Stomach (tissue), 9 donors: ENCODE data around the gene PALM. TPM values are rescaled to one million over a fixed set of nuclear protein-coding genes. Genes with fewer than 3 reads are reported as not detected.

ENCODE experiments used
- DNase-seq, 2 donors: peaks; one replicate each; pipeline versions ENCODE4 v3.0.0 to v3.0.0-alpha.2; 2013 to 2019
- H3K27ac ChIP-seq, 5 donors: fragments of 200-600 bp in 4 of 5; sonication (generic) in 4 of 5; one replicate each; pipeline ENCODE4 v1.5.1; 2013 to 2019; ENCODE audit warnings: mild to moderate bottlenecking in 1 of 5, moderate library complexity in 1 of 5
- H3K27me3 ChIP-seq, 3 donors: fragments of 200-600 bp; sonication (generic); one replicate each; pipeline ENCODE4 v1.5.1; 2017 to 2019; ENCODE audit warnings: mixed run types in 1 of 3
- H3K36me3 ChIP-seq, 4 donors: fragments of 200-600 bp; sonication (generic); 1 replicate in 3 of 4; 2 replicates in 1 of 4; pipeline ENCODE4 v1.5.1; 2016 to 2019
- H3K4me1 ChIP-seq, 4 donors: fragments of 200-600 bp; sonication (generic); one replicate each; pipeline ENCODE4 v1.5.1; 2016 to 2019
- H3K4me3 ChIP-seq, 4 donors: fragments of 200-600 bp; sonication (generic) in 3 of 4; one replicate each; pipeline ENCODE4 v1.5.1; 2016 to 2019; ENCODE audit warnings: mild to moderate bottlenecking in 1 of 4
- H3K9me3 ChIP-seq, 4 donors: fragments of 200-600 bp; sonication (generic); one replicate each; pipeline ENCODE4 v1.5.1; 2016 to 2019
- EP300 ChIP-seq: sonication (generic); formaldehyde crosslinking; IDR thresholded peaks from one replicate; pipeline ENCODE4 v1.6.1; 2017; ENCODE audit warnings: antibody characterized with exemption
- POLR2A ChIP-seq, 4 donors: fragments of 450-650 bp; IDR thresholded peaks; one replicate each; pipeline ENCODE4 v1.6.1; 2016; ENCODE audit warnings: antibody characterized with exemption in 4 of 4, control low read depth in 2 of 4, mild to moderate bottlenecking in 1 of 4, moderate library complexity in 1 of 4
- POLR2AphosphoS5 ChIP-seq, 3 donors: sonication (generic); formaldehyde crosslinking; IDR thresholded peaks; one replicate each; pipeline ENCODE4 v1.6.1; 2016; ENCODE audit warnings: antibody characterized with exemption in 3 of 3
- WGBS, 5 donors: extraction: QIAGEN DNeasy Blood & Tissue Kit in 3 of 5; methylation state at CpG; one replicate each; pipeline versions ENCODE4 v1.1.5 to v1.1.7; 2013 to 2018; 5-methylcytosine and 5-hydroxymethylcytosine counted together
- intact Hi-C: fragments of 100-400 bp; cut with DNase I; formaldehyde crosslinking; loops from one replicate; pipeline ENCODE4 v1.15.1; 2023; ENCODE audit warnings: low total_unique reads
- polyA plus RNA-seq, 3 donors: library from polyadenylated mRNA; stranded (reverse); fragments of 200-250 nt; gene quantifications; one replicate each; pipeline ENCODE4 v1.2.3, GENCODE V29; 2013
- total RNA-seq, 5 donors: library from RNA; depleted of rRNA; stranded (reverse); fragments of >200 nt; gene quantifications; one replicate each; pipeline versions ENCODE4 v1.1.0 to v1.2.3, GENCODE V29; 2014 to 2016
- TF ChIP-seq, protein P1 (sequence below), 7 experiments: fragments of 450-650 bp in 4 of 7; fragments of 200-600 bp in 3 of 7; sonication (generic) in 3 of 7; IDR thresholded peaks; one replicate each; pipeline ENCODE4 v1.5.1; 2016 to 2019; ENCODE audit warnings: antibody characterized with exemption in 7 of 7, control low read depth in 2 of 7, mild to moderate bottlenecking in 1 of 7
- donor health status: healthy with polysubstance abuse.
- donor health status: Bipolar disorder and iron deficiency.
- donor health status: healthy.

PALM gene
- total and polyA plus RNA-seq, 8 donors: 9.8 to 88.9 (median 13.7) TPM

DNA sequence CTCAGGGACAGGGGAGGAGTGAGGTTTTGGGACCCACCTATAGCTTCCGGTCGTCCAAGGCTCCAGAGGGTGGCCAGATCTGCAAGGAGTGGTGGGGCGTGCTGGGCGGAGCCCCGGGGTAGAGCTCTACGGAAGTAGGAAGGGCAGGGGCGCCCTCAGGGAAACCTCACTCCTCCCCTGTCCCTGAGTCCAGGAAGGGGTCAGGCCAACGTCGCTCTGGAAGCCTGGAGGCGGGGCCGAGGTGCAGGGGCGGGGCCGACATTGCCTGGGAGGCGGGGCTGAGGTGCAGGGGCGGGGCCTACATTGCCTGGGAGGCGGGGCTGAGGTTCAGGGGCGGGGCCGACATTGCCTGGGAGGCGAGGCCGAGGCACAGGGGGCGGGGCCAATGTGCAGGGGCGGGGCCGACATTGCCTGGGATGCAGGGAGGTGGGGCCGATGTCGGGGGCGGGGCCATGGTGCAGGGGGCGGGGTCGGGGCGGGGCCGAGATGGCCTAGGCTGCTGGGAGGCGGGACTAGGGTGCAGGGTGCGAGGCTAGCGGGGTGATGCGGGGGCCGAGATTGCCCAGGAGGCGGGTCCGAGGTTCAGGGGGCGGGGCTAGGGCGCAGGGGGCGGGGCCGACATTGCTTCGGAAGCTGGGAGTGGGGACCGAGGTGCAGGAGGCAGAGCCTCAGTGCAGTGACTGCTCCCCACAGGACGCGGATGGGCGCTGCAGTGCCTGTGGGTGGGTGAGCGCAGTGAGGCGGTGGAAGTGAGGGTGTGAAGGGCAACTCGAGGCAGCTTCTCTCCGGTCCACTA lies 4.9 kb upstream of the PALM start:
- H3K27ac ChIP-seq: peak overlapping the region in 1 of 5 donors; percentile 25
- H3K4me1 ChIP-seq: peaks cover 8 to 31% (median 26%) of the 10 kb centered on the region in 4 donors
- peaks cover 0 to 55% (median 0%) of the 10 kb centered on the region in 3 donors for H3K27me3 ChIP-seq
- peak overlapping the region; percentile 12 to 29 (median 20) for H3K4me3 ChIP-seq
- no peaks in the 10 kb centered on the region for H3K9me3 ChIP-seq
- intact Hi-C loops: no loop called here
- 5 to 16% (median 7%) methylated on average over 30 to 50 of the region's 50 CpGs for WGBS, 5 donors
- no peaks in the 10 kb centered on the region for H3K36me3 ChIP-seq
- no peak for TF ChIP-seq EP300
- TF ChIP-seq POLR2A (IDR thresholded peaks at IDR 0.05): no peak
- TF ChIP-seq POLR2AphosphoS5 (IDR thresholded peaks at IDR 0.05): peak in 1 of 3 donors; percentile 69
- peak; percentile 84 to 93 for DNase-seq

DNA sequence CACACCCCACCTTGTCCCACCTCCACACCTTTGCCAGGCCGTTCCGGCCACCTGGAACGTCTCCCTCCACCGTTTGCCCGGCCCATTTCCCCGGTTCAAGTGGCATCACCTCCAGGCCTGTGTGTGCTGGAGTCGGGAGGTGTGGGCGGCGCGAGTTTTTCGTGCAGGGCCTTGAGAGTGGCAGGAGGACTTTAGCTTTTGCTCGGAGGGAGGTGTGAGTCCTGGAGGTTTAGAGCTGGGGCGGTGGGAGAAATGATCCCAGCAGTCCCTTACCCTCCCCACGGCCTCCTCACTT lies 4.3 kb upstream of the PALM start:
- H3K27ac ChIP-seq: no peak overlapping the region
- no peak for DNase-seq

DNA sequence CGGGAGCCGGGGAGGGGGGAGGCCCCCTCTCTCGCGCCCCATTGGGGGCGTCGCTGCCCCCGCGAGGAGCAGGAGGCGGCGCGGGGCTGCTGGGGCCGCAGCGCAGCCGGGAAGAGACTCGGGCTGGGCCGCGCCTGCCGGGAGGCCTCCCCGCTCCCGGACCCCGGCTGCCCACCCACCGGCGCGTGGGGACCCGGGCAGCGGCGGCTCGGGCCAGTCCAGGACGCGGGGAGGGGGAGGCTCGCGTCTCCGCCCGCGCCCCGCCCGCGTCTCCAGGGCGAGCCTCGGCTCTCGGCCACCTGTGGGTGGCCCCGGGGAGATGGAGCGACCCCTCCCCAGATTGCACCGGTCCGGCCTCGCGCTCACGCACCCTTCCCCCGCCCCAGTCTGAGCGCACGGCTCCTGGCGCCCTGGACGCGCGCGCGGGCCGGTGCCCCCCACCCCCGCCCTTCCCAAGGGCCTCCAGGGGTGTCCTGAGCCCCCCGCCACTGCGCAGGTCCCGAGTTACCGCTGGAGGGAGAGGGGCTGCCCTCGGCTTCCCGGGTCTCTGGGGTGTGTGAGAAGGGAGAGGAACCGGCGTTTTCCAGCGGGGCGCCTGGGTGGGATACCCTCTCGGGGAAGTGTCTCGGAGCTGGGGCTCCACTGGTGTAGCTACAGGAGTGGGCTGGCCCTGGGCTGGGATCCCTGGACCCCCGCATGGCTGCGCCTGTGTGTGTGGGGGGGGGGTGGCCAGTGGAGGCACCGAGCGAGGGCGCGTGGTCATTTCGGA lies 645 bp downstream of the PALM start:
- peak overlapping the region; percentile 61 to 76 (median 64) for H3K4me3 ChIP-seq
- H3K4me1 ChIP-seq: peaks cover 1 to 39% (median 32%) of the 10 kb centered on the region in 4 donors
- TF ChIP-seq, protein P1, sequence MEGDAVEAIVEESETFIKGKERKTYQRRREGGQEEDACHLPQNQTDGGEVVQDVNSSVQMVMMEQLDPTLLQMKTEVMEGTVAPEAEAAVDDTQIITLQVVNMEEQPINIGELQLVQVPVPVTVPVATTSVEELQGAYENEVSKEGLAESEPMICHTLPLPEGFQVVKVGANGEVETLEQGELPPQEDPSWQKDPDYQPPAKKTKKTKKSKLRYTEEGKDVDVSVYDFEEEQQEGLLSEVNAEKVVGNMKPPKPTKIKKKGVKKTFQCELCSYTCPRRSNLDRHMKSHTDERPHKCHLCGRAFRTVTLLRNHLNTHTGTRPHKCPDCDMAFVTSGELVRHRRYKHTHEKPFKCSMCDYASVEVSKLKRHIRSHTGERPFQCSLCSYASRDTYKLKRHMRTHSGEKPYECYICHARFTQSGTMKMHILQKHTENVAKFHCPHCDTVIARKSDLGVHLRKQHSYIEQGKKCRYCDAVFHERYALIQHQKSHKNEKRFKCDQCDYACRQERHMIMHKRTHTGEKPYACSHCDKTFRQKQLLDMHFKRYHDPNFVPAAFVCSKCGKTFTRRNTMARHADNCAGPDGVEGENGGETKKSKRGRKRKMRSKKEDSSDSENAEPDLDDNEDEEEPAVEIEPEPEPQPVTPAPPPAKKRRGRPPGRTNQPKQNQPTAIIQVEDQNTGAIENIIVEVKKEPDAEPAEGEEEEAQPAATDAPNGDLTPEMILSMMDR (IDR thresholded peaks at IDR 0.05): no peak
- TF ChIP-seq POLR2AphosphoS5 (IDR thresholded peaks at IDR 0.05) (no peak), POLR2A (IDR thresholded peaks at IDR 0.05) (no peak), EP300 (no peak)
- no peaks in the 10 kb centered on the region for H3K9me3 ChIP-seq
- peak in 1 of 2 donors; percentile 54 for DNase-seq
- peak overlapping the region; percentile 48 to 84 (median 63) for H3K27ac ChIP-seq
- intact Hi-C loops: no loop called here
- 0 to 48% (median 4%) methylated on average over 2 to 77 of the region's 78 CpGs for WGBS, 5 donors
- H3K36me3 ChIP-seq: no peaks in the 10 kb centered on the region
- peaks cover 0 to 47% (median 15%) of the 10 kb centered on the region in 3 donors for H3K27me3 ChIP-seq

More for the DNA sequence above, 4.3 kb upstream of the PALM start:
- H3K27me3 ChIP-seq: peaks cover 0 to 56% (median 5%) of the 10 kb centered on the region in 3 donors
- 22 to 40% (median 28%) methylated on average over 14 of the region's 14 CpGs for WGBS, 5 donors
- no peaks in the 10 kb centered on the region for H3K36me3 ChIP-seq
- H3K4me3 ChIP-seq: peak overlapping the region in 2 of 4 donors; percentile 17 to 29
- H3K4me1 ChIP-seq: peaks cover 8 to 36% (median 29%) of the 10 kb centered on the region in 4 donors
- TF ChIP-seq EP300: no peak
- TF ChIP-seq POLR2A (IDR thresholded peaks at IDR 0.05): no peak
- TF ChIP-seq, protein P1 (IDR thresholded peaks at IDR 0.05): no peak
- TF ChIP-seq POLR2AphosphoS5 (IDR thresholded peaks at IDR 0.05): no peak
- H3K9me3 ChIP-seq: no peaks in the 10 kb centered on the region
- intact Hi-C loops: no loop called here

DNA sequence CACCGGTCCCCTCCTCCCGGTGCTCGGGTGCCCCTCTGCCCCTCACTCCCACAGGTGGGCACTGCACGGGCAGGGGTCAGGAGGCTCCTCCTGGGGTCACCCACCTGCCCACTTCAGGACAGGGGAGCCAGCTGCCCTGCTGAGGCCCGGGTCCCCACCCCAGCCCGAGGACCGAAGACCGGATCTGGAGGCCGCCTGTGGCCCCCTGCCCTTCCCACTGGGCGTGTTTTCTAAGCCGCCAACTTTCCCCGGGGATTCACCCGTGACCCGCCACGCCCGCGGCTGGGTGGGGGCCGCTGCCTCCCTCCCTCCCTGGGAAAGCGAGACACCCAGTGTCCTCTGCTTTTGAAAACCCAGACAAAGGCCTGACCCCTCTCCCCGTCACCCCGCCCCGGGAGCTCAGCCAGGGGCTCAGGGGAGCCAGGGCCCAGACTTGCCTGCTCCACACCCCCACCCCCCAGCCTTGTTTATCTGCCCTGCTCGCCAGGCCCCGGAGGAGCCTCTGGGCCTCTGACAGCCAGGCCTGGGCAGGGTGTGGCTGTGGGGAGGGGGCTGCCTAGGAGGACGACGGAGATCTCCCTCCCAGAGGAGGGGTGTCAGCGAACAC lies 1.3 kb downstream of the PALM start:
- no peak for TF ChIP-seq POLR2AphosphoS5 (IDR thresholded peaks at IDR 0.05)
- no peak for TF ChIP-seq POLR2A (IDR thresholded peaks at IDR 0.05)
- TF ChIP-seq, protein P1 (IDR thresholded peaks at IDR 0.05): no peak
- TF ChIP-seq EP300: no peak
- intact Hi-C loops: no loop called here
- Histone ChIP-seq H3K4me1 (peaks cover 0 to 35% (median 29%) of the 10 kb centered on the region in 4 donors), H3K9me3 (peaks cover 0 to 2% (median 0%) of the 10 kb centered on the region in 4 donors), H3K27me3 (peaks cover 0 to 41% (median 15%) of the 10 kb centered on the region in 3 donors), H3K27ac (peak overlapping the region; percentile 48 to 84 (median 63)), H3K4me3 (peak overlapping the region; percentile 61 to 76 (median 64)), H3K36me3 (peaks cover 0 to 1% (median 0%) of the 10 kb centered on the region in 4 donors)
- DNase-seq: peak in 1 of 2 donors; percentile 58
- 3 to 27% (median 14%) methylated on average over 23 to 27 of the region's 27 CpGs for WGBS, 5 donors
